ENCODE data around the gene S1PR5.
A peak's percentile ranks its signal among the peaks of the same experiment; 100 is the strongest.

Gene S1PR5

GRCh38 chr19:10557603-10558197 lies 40.5 kb upstream of the S1PR5 start:
- no peak for TF ChIP-seq CTCF (IDR thresholded peaks at IDR 0.05; ENCODE audit: extremely low read depth, missing control alignments)
- DNase-seq (ENCODE audit: low spot score): peak; percentile 9

- DNase-seq (ENCODE audit: low spot score): peak; percentile 25
- no peak for TF ChIP-seq CTCF (IDR thresholded peaks at IDR 0.05; ENCODE audit: extremely low read depth, missing control alignments)
These were observed 38.3 kb upstream of the S1PR5 start for GRCh38 chr19:10555610-10555973.

GRCh38 chr19:10554760-10555609 lies 37.7 kb upstream of the S1PR5 start:
- no peak for TF ChIP-seq CTCF (IDR thresholded peaks at IDR 0.05; ENCODE audit: extremely low read depth, missing control alignments)
- DNase-seq (ENCODE audit: low spot score): peak; percentile 14

- peak; percentile 83 for DNase-seq (ENCODE audit: low spot score)
- no peak for TF ChIP-seq CTCF (IDR thresholded peaks at IDR 0.05; ENCODE audit: extremely low read depth, missing control alignments)
These were observed 36.7 kb upstream of the S1PR5 start for GRCh38 chr19:10553943-10554381.

GRCh38 chr19:10553087-10553667 lies 35.9 kb upstream of the S1PR5 start:
- TF ChIP-seq CTCF (IDR thresholded peaks at IDR 0.05; ENCODE audit: extremely low read depth, missing control alignments): no peak
- peak; percentile 29 for DNase-seq (ENCODE audit: low spot score)

GRCh38 chr19:10552510-10553053 lies 35.3 kb upstream of the S1PR5 start:
- DNase-seq (ENCODE audit: low spot score): peak; percentile 45
- no peak for TF ChIP-seq CTCF (IDR thresholded peaks at IDR 0.05; ENCODE audit: extremely low read depth, missing control alignments)

Data from GM20000 (cell line).